PC-9 (cell line): ENCODE results near the gene SYNDIG1. TPM values are rescaled to one million over a fixed set of nuclear protein-coding genes. Genes with fewer than 3 reads are reported as not detected.

Experiments
- BruUV-seq: library from RNA; stranded (reverse); fragments of 400-500 nt; replicated peaks from 2 replicates; lab custom pipeline; 2021; lab: Mats Ljungman, UMichigan
- CTCF ChIA-PET: fragments of 300-600 bp; sonication (Branson Sonifier 250); formaldehyde crosslinking; loops from one replicate; lab custom pipeline; 2022; ENCODE audit warnings: antibody characterized with exemption; lab: Charles Lee
- POLR2A ChIA-PET: fragments of 300-600 bp; sonication (Branson Sonifier 250); formaldehyde crosslinking; loops from one replicate; lab custom pipeline; 2022; ENCODE audit warnings: antibody characterized with exemption; ENCODE audit not compliant: unreplicated experiment; lab: Charles Lee
- DNase-seq, 2 experiments: peaks; one replicate each; pipeline versions ENCODE4 v3.0.0 to v3.0.0-alpha.2; 2015 to 2022; ENCODE audit warnings: mixed read lengths in 1 of 2
- H2AFZ ChIP-seq: fragments of 200-600 bp; sonication (generic); 2 replicates; pipeline ENCODE4 v1.8.1; 2017; ENCODE audit warnings: antibody characterized with exemption
- H3F3A ChIP-seq: fragments of 200-600 bp; sonication (generic); 2 replicates; pipeline ENCODE4 v1.8.1; 2017; ENCODE audit warnings: antibody characterized with exemption, mild to moderate bottlenecking, low read depth; ENCODE audit not compliant: insufficient read depth
- H3K27ac ChIP-seq: fragments of 200-600 bp; sonication (generic); 2 replicates; pipeline ENCODE4 v1.6.1; 2016; ENCODE audit warnings: mixed run types
- H3K27me3 ChIP-seq: fragments of 200-600 bp; sonication (generic); 2 replicates; pipeline ENCODE4 v1.6.1; 2016; ENCODE audit warnings: low read depth, mixed run types; ENCODE audit not compliant: insufficient read depth
- H3K36me3 ChIP-seq: fragments of 200-600 bp; sonication (generic); 2 replicates; pipeline ENCODE4 v1.6.1; 2016; ENCODE audit warnings: low read depth, mixed run types
- H3K4me1 ChIP-seq: fragments of 200-600 bp; sonication (generic); replicated peaks from 2 replicates; pipeline ENCODE4 v1.6.1; 2016; ENCODE audit warnings: mixed run types; ENCODE audit not compliant: insufficient read depth
- H3K4me2 ChIP-seq: fragments of 200-600 bp; sonication (generic); 2 replicates; pipeline ENCODE4 v1.6.1; 2017; ENCODE audit warnings: mixed run types
- H3K4me3 ChIP-seq: fragments of 200-600 bp; sonication (generic); 2 replicates; pipeline ENCODE4 v1.6.1; 2016; ENCODE audit warnings: mixed run types
- H3K79me2 ChIP-seq: fragments of 200-600 bp; sonication (generic); 2 replicates; pipeline ENCODE4 v1.6.1; 2017; ENCODE audit warnings: low read depth, mixed run types
- H3K9me2 ChIP-seq: fragments of 200-600 bp; sonication (generic); 2 replicates; pipeline ENCODE4 v1.8.1; 2017; ENCODE audit warnings: mild to moderate bottlenecking; ENCODE audit not compliant: insufficient read depth
- H3K9me3 ChIP-seq: fragments of 200-600 bp; sonication (generic); 2 replicates; pipeline ENCODE4 v1.8.1; 2016; ENCODE audit warnings: low read depth; ENCODE audit not compliant: insufficient read depth
- H4K20me1 ChIP-seq: fragments of 200-600 bp; sonication (generic); 2 replicates; pipeline ENCODE4 v1.8.1; 2017; ENCODE audit not compliant: insufficient read depth
- EZH2 ChIP-seq: fragments of 200-600 bp; sonication (generic); IDR thresholded peaks from 2 replicates; pipeline ENCODE4 v1.8.0; 2017; ENCODE audit warnings: antibody characterized with exemption, low read depth
- intact Hi-C: fragments of 100-400 bp; cut with micrococcal nuclease; formaldehyde crosslinking; loops from one replicate; pipeline ENCODE4 v1.10.0; 2022; ENCODE audit not compliant: unreplicated experiment
- total RNA-seq: library from RNA; stranded (reverse); gene quantifications from 2 replicates; pipeline ENCODE4 v1.2.3, GENCODE V29; 2021
- TF ChIP-seq, protein P1 (sequence below): fragments of 200-600 bp; sonication (generic); conservative IDR thresholded peaks from 2 replicates; pipeline ENCODE4 v1.6.1; 2017; ENCODE audit warnings: mixed run types, antibody characterized with exemption, mild to moderate bottlenecking, moderate library complexity

SYNDIG1 gene
- total RNA-seq, 1 experiment from 2014 or later: 0.17 TPM

GRCh38 chr20:24676353-24676977 lies 207.0 kb downstream of the SYNDIG1 start:
- H3K27ac ChIP-seq: no peak overlapping the region
- H3K36me3 ChIP-seq: no peaks in the 10 kb centered on the region
- peaks cover 5% of the 10 kb centered on the region; the same call in 1 of the 2 replicates for H3F3A ChIP-seq
- intact Hi-C loops: no loop called here
- H3K27me3 ChIP-seq: no peaks in the 10 kb centered on the region
- H3K4me3 ChIP-seq: no peak overlapping the region
- H3K9me3 ChIP-seq: no peaks in the 10 kb centered on the region
- H3K79me2 ChIP-seq: no peaks in the 10 kb centered on the region
- POLR2A ChIA-PET: no interaction called here
- H3K9me2 ChIP-seq: no peaks in the 10 kb centered on the region
- H3K4me2 ChIP-seq: no peak overlapping the region
- CTCF ChIA-PET: interaction anchor here (0.6 kb wide), 1 partner anchor 740 kb away, joined by 3 read pairs; no protein-coding TSS in a partner anchor
- no peak for DNase-seq
- no peaks in the 10 kb centered on the region for H4K20me1 ChIP-seq
- no TSS peak for BruUV-seq
- peaks cover 23% of the 10 kb centered on the region for H3K4me1 ChIP-seq
- no peak overlapping the region for H2AFZ ChIP-seq
- TF ChIP-seq, protein P1, sequence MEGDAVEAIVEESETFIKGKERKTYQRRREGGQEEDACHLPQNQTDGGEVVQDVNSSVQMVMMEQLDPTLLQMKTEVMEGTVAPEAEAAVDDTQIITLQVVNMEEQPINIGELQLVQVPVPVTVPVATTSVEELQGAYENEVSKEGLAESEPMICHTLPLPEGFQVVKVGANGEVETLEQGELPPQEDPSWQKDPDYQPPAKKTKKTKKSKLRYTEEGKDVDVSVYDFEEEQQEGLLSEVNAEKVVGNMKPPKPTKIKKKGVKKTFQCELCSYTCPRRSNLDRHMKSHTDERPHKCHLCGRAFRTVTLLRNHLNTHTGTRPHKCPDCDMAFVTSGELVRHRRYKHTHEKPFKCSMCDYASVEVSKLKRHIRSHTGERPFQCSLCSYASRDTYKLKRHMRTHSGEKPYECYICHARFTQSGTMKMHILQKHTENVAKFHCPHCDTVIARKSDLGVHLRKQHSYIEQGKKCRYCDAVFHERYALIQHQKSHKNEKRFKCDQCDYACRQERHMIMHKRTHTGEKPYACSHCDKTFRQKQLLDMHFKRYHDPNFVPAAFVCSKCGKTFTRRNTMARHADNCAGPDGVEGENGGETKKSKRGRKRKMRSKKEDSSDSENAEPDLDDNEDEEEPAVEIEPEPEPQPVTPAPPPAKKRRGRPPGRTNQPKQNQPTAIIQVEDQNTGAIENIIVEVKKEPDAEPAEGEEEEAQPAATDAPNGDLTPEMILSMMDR: no peak
- TF ChIP-seq EZH2: no peak

- BruUV-seq: no TSS peak
- Histone ChIP-seq H3K4me3 (no peak overlapping the region), H3K79me2 (no peaks in the 10 kb centered on the region)
Measured at GRCh38 chr20:24676978-24677370, 207.5 kb downstream of the SYNDIG1 start.

GRCh38 chr20:24677626-24678315 lies 208.3 kb downstream of the SYNDIG1 start:
- H3K4me3 ChIP-seq: no peak overlapping the region
- no peak overlapping the region for H3K4me2 ChIP-seq
- intact Hi-C loops: no loop called here
- no peak overlapping the region for H3K27ac ChIP-seq
- H3F3A ChIP-seq: peaks cover 5% of the 10 kb centered on the region; the same call in 1 of the 2 replicates
- BruUV-seq: no TSS peak
- no peaks in the 10 kb centered on the region for H4K20me1 ChIP-seq
- H3K79me2 ChIP-seq: no peaks in the 10 kb centered on the region
- DNase-seq: no peak
- H3K9me3 ChIP-seq: no peaks in the 10 kb centered on the region
- H3K4me1 ChIP-seq: peaks cover 13% of the 10 kb centered on the region
- H3K36me3 ChIP-seq: no peaks in the 10 kb centered on the region
- ChIA-PET CTCF (interaction anchor here (0.6 kb wide), 1 partner anchor 45 kb away, joined by 3 read pairs; no protein-coding TSS in a partner anchor), POLR2A (interaction anchor here (0.6 to 0.7 kb wide), 2 partner anchors 22 to 87 kb away, joined by 3 to 4 read pairs; no protein-coding TSS in a partner anchor)
- no peak overlapping the region for H2AFZ ChIP-seq
- no peaks in the 10 kb centered on the region for H3K9me2 ChIP-seq
- H3K27me3 ChIP-seq: no peaks in the 10 kb centered on the region
- TF ChIP-seq EZH2: no peak
- TF ChIP-seq, protein P1: no peak

More at GRCh38 chr20:24676978-24677370, 207.5 kb downstream of the SYNDIG1 start:
- Histone ChIP-seq H3F3A (peaks cover 5% of the 10 kb centered on the region; the same call in 1 of the 2 replicates), H3K4me1 (peaks cover 21% of the 10 kb centered on the region), H3K27ac (no peak overlapping the region), H3K9me2 (no peaks in the 10 kb centered on the region), H3K9me3 (no peaks in the 10 kb centered on the region), H3K36me3 (no peaks in the 10 kb centered on the region), H2AFZ (no peak overlapping the region), H3K4me2 (no peak overlapping the region), H4K20me1 (no peaks in the 10 kb centered on the region), H3K27me3 (no peaks in the 10 kb centered on the region)
- CTCF ChIA-PET: interaction anchor here (0.6 kb wide), 1 partner anchor 740 kb away, joined by 3 read pairs; no protein-coding TSS in a partner anchor
- intact Hi-C loops: no loop called here
- no peak for TF ChIP-seq EZH2
- DNase-seq: no peak
- POLR2A ChIA-PET: no interaction called here
